ENCODE measurements around the gene UNKL. TPM values are rescaled to one million over a fixed set of nuclear protein-coding genes. Genes with fewer than 3 reads are reported as not detected.

UNKL gene
- total RNA-seq (2014; rRNA removed; shearing (Covaris generic)) = 12.9 and 19.0 TPM in 2 replicates

GRCh38 chr16:1414532-1415260 lies at the start of gene UNKL:
UNKL (minus strand) TSS chr16:1414704; CDS start chr16:1414691, 13 bp downstream.

DNA sequence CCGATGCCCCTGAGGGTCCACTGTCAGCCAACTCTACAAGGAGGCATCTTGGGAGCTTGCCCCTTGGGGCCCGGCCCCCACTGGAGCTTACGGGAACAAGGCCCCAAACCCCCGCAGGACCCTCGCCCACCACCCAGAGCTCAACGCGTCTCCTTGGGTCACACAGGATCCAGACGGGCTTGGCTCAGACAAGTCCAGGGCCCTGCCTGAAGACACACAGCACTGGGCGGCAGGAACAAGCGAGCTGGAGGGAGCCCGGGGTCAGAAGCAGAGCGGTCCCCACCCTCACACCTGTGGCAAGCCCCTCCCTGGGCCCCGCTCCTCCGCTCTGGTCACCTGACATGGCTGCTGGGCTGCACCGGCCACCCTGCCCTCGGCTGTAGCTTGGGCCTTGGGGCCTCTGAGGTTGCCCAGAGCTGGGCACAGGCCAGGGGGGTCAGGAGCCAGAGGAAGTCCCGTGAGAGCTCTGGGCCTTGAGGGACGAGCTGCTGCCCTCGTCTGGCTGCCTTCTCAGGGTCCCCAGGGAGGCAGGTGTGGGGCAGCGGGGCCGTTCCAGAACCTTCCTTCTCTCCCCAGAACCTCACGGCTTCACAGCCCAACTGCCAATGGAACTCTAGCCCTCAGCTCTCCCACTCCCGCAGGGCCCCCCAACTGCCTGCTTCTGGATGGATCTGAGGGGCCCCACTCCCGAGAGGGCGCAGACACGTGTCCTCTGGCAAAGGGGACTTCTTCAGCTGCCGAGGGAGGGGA lies 29.7 kb upstream of the UNKL start, which contains the start of gene CCDC154:
TSS of gene CCDC154 (minus strand) at position 577 of the 750 bp plus-strand sequence. CDS start at position 343, 234 bp downstream.

DNA sequence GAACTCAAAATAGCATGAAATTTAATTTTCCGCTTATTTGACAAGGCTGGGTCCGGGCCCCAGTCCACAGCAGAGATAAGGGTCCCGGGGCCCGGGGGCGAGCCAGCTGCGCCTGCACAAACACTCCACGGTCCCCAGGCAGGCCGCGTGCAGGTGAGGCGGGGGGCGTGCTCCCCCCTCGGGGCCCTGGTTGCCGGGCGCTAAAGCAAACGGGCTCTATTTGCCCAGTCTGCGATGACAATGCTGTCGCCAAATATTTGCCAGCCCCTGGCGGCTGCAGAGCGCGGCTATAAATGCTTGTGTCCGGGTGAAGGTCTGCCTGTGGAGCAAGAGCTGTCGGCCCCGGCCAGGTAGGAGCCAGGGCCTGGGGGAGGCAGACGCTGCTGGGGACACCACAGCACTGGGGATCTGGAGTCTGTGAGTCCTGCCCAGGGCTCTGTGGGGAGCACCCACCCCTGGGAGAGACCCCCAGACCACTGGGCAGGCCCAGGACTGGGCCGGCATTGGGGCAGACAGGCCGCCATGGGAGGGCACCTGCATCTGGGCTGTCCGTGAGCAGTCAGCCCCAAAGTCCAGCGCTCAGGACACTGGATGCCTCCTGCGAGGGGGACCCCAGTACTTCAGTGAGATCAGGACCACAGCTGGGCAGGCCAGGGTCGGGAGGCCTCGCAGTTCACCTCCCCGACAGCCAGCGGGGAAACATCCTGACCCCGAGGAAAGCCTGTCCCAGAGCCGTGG lies 16.4 kb upstream of the UNKL start, which contains the start of gene PERCC1:
TSS of gene PERCC1 (plus strand) at position 320 of the 738 bp plus-strand sequence. CDS start 1,516 bp downstream, outside the sequence.

DNA sequence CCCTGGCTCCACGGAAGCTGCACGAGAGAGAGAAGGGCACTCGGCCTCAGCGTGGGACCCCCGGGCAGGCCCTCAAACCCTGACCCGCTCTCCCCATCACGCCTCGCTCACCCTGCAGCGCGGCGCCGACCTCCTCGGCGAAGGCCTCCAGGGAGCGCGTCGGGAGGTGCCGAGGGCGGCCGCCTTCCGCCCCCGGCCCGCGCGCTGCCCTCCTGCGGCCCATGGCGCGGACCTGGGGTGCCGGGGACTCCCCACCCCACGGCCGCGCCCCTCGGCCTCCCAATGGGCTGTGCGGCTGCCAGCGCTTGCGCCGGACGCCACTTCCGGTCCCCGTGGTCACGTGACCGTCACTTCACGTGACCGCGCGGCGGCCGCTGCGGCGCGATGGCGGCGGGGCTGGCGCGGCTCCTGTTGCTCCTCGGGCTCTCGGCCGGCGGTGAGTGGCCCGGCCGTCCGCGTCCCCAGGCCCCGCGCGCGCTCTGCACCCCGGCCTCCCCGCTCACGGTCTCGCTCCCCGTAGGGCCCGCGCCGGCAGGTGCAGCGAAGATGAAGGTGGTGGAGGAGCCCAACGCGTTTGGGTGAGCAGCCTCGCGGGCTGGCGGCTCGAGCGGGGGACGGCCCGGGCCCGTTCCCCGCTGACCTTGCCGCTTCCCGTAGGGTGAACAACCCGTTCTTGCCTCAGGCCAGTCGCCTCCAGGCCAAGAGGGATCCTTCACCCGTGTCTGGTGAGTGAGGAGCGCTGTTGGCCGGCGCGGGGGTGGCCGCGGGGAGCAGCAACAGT lies 62.7 kb downstream of the UNKL start, which contains the start of the genes GNPTG and TSR3:
TSS of gene GNPTG (plus strand) at position 350 of the 781 bp plus-strand sequence. CDS start at position 385, 35 bp downstream.
TSS of gene TSR3 (minus strand) at position 297 of the 781 bp plus-strand sequence. CDS start at position 223, 74 bp downstream.

DNA sequence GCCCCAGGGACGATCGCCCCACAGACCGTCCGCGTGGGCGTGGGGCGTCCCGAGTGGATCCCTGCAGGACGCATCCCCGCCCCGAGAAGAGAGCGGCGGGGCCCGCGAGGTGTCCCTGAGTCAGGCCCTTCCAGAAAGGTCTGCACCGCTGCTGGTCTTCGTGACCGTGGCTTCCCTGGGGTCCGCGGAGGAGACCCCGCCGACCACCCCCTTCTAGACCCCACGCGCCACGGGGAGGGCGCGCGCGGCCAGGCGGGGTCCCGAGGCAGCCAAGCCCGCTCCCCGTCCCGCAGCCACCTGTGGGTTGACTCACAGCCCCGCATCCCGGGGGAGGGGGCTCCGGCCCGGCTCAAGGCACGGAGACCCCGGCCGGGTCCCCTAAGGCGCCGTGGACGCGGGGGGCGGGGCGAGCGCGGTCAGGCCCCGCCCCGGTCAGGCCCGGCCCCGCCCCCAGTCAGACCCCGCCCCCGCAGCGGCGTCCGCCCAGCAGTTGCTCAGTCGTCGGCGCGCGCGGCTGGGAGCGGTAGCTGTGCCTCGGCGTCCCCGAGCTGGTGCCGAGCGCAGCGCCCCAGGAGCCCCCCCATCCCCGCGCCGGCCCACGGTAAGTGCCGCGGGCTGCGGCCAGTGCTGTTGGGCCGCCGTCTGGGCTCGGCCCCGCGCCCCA lies 81.2 kb downstream of the UNKL start, which contains the start of gene BAIAP3:
TSS of gene BAIAP3 (plus strand) at position 497 of the 664 bp plus-strand sequence. CDS start 4,905 bp downstream, outside the sequence.

Other genes starting within 250 kb of the UNKL start
- not detected in 2 replicates for gene TPSG1, start 189.4 kb downstream of the UNKL start, total RNA-seq (2014; rRNA removed; shearing (Covaris generic))
- not detected in 2 replicates for gene TPSB2, start 184.5 kb downstream of the UNKL start, total RNA-seq (2014; rRNA removed; shearing (Covaris generic))
- not detected in 2 replicates for gene TPSAB1, start 174.0 kb downstream of the UNKL start, total RNA-seq (2014; rRNA removed; shearing (Covaris generic))
- gene TPSD1, start 158.6 kb downstream of the UNKL start, total RNA-seq (2014; rRNA removed; shearing (Covaris generic)) = not detected in 2 replicates
- gene UBE2I, start 105.1 kb downstream of the UNKL start, total RNA-seq (2014; rRNA removed; shearing (Covaris generic)) = 87.7 and 92.0 TPM in 2 replicates
- 2.0 and 2.3 TPM in 2 replicates for gene BAIAP3, start 81.1 kb downstream of the UNKL start, total RNA-seq (2014; rRNA removed; shearing (Covaris generic))
- 118 and 121 TPM in 2 replicates for gene TSR3, start 62.8 kb downstream of the UNKL start, total RNA-seq (2014; rRNA removed; shearing (Covaris generic))
- gene GNPTG, start 62.8 kb downstream of the UNKL start, total RNA-seq (2014; rRNA removed; shearing (Covaris generic)) = 44.4 and 45.1 TPM in 2 replicates
- 59.5 and 73.9 TPM in 2 replicates for gene UQCC4, start 6.0 kb upstream of the UNKL start, total RNA-seq (2014; rRNA removed; shearing (Covaris generic))
- not detected in 2 replicates for gene PERCC1, start 16.4 kb upstream of the UNKL start, total RNA-seq (2014; rRNA removed; shearing (Covaris generic))
- gene CCDC154, start 29.9 kb upstream of the UNKL start, total RNA-seq (2014; rRNA removed; shearing (Covaris generic)) = 2.1 TPM in 1 of 2 replicates, not detected in the other
- gene CLCN7, start 60.3 kb upstream of the UNKL start, total RNA-seq (2014; rRNA removed; shearing (Covaris generic)) = 103 and 114 TPM in 2 replicates
- not detected in 2 replicates for gene PTX4, start 74.2 kb upstream of the UNKL start, total RNA-seq (2014; rRNA removed; shearing (Covaris generic))
- gene TELO2, start 78.7 kb upstream of the UNKL start, total RNA-seq (2014; rRNA removed; shearing (Covaris generic)) = 24.5 and 42.0 TPM in 2 replicates
- gene TMEM204, start 119.0 kb upstream of the UNKL start, total RNA-seq (2014; rRNA removed; shearing (Covaris generic)) = not detected in 2 replicates
- 19.3 and 21.7 TPM in 2 replicates for gene IFT140, start 197.4 kb upstream of the UNKL start, total RNA-seq (2014; rRNA removed; shearing (Covaris generic))
- gene CRAMP1, start 197.7 kb upstream of the UNKL start, total RNA-seq (2014; rRNA removed; shearing (Covaris generic)) = 9.0 and 9.2 TPM in 2 replicates